OCI-LY3 (cell line): ENCODE data around the gene MYO15B.

Experiments
- EZH2phosphoT487 ChIP-seq: fragments of 200-600 bp; shearing (Covaris generic); IDR thresholded peaks from 2 replicates; pipeline ENCODE4 v1.6.1; 2018; ENCODE audit warnings: antibody characterized with exemption, mixed run types, low read depth
- TF ChIP-seq, protein P1 (sequence below): fragments of 200-600, 300-600 bp; sonication (generic); IDR thresholded peaks from 2 replicates; pipeline ENCODE4 v1.5.1; 2014; ENCODE audit warnings: antibody characterized with exemption, low read length, low read depth

DNA sequence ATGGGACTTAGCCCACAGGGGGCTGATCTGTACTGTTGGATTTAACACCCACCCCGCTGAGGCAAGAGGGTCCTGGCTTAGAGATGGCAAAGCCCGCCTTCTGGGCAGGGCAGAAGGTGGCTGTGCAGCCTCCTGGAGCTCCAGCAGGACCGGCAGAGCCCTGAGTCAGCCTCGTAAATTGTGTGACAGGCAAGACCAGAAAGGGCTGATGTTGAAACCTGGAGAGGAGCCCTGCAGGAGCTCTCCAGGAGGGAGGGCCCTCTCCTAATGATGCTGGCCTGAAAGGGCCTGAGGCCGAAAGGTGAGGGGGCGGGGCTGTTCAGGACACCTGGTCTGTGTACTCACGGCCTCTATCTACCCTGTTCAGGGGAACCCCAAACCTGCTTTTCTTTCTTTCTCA lies 22.5 kb upstream of the MYO15B start:
- TF ChIP-seq, protein P1, sequence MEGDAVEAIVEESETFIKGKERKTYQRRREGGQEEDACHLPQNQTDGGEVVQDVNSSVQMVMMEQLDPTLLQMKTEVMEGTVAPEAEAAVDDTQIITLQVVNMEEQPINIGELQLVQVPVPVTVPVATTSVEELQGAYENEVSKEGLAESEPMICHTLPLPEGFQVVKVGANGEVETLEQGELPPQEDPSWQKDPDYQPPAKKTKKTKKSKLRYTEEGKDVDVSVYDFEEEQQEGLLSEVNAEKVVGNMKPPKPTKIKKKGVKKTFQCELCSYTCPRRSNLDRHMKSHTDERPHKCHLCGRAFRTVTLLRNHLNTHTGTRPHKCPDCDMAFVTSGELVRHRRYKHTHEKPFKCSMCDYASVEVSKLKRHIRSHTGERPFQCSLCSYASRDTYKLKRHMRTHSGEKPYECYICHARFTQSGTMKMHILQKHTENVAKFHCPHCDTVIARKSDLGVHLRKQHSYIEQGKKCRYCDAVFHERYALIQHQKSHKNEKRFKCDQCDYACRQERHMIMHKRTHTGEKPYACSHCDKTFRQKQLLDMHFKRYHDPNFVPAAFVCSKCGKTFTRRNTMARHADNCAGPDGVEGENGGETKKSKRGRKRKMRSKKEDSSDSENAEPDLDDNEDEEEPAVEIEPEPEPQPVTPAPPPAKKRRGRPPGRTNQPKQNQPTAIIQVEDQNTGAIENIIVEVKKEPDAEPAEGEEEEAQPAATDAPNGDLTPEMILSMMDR: no peak
- no peak for TF ChIP-seq EZH2phosphoT487
